Hematopoietic multipotent progenitor cell treated with erythropoietin and hydrocortisone succinate and interleukin-3 and kit ligand, for 15 days (in vitro differentiated cells): ENCODE measurements around the gene MED12L.

Experiments used
- DNase-seq: peaks from one replicate; pipeline ENCODE4 v3.0.0-alpha.2; 2015; ENCODE audit warnings: low spot score

Gene MED12L

GRCh38 chr3:151086484-151087456, 1.3 kb downstream of the MED12L start:
- DNase-seq, result peak; percentile 67

- DNase-seq, result no peak
These were observed 2.2 kb downstream of the MED12L start for GRCh38 chr3:151087648-151088047.

- no peak for DNase-seq
These were observed 6.4 kb downstream of the MED12L start for GRCh38 chr3:151091685-151092345.

- no peak for DNase-seq
These were observed 7.7 kb downstream of the MED12L start for GRCh38 chr3:151093148-151093547.

- no peak for DNase-seq
These were observed 8.4 kb downstream of the MED12L start for GRCh38 chr3:151093905-151094304.

GRCh38 chr3:151096716-151097115, 11.3 kb downstream of the MED12L start:
- DNase-seq, result no peak

GRCh38 chr3:151100076-151100475, 14.6 kb downstream of the MED12L start:
- DNase-seq, result no peak

- no peak for DNase-seq
These were observed 16.0 kb downstream of the MED12L start for GRCh38 chr3:151101270-151101969.

GRCh38 chr3:151106311-151106710, 20.8 kb downstream of the MED12L start:
- DNase-seq, result no peak

- no peak for DNase-seq
These were observed 21.7 kb downstream of the MED12L start for GRCh38 chr3:151107177-151107576.

GRCh38 chr3:151107701-151108100, 22.2 kb downstream of the MED12L start:
- no peak for DNase-seq

GRCh38 chr3:151109286-151109800, 23.9 kb downstream of the MED12L start:
- no peak for DNase-seq

GRCh38 chr3:151112731-151113130, 27.3 kb downstream of the MED12L start:
- no peak for DNase-seq

- no peak for DNase-seq
These were observed 27.9 kb downstream of the MED12L start for GRCh38 chr3:151113343-151113742.

- no peak for DNase-seq
These were observed 31.6 kb downstream of the MED12L start for GRCh38 chr3:151117047-151117446.

GRCh38 chr3:151119188-151119587, 33.7 kb downstream of the MED12L start:
- DNase-seq, result peak; percentile 14

GRCh38 chr3:151120409-151120808, 34.9 kb downstream of the MED12L start:
- no peak for DNase-seq

GRCh38 chr3:151121016-151121415, 35.6 kb downstream of the MED12L start:
- DNase-seq, result no peak

GRCh38 chr3:151123827-151124226, 38.4 kb downstream of the MED12L start:
- no peak for DNase-seq

GRCh38 chr3:151124476-151124875, 39.0 kb downstream of the MED12L start:
- no peak for DNase-seq

- no peak for DNase-seq
These were observed 45.0 kb downstream of the MED12L start for GRCh38 chr3:151130428-151130827.

- DNase-seq, result no peak
These were observed 47.7 kb downstream of the MED12L start for GRCh38 chr3:151133175-151133574.
